ENCODE data around the gene OPTN.

GRCh38 chr10:13054844-13055243 is 45.1 kb upstream of the OPTN start:
- no peak for TF ChIP-seq CTCF (IDR thresholded peaks at IDR 0.05)
- no peak for TF ChIP-seq POLR2A (IDR thresholded peaks at IDR 0.05)
- TF ChIP-seq EP300 (IDR thresholded peaks at IDR 0.05) = peak in 1 of 2 donors; percentile 33
